ENCODE data around the gene TCEAL3.

The TCEAL3 gene

DNA sequence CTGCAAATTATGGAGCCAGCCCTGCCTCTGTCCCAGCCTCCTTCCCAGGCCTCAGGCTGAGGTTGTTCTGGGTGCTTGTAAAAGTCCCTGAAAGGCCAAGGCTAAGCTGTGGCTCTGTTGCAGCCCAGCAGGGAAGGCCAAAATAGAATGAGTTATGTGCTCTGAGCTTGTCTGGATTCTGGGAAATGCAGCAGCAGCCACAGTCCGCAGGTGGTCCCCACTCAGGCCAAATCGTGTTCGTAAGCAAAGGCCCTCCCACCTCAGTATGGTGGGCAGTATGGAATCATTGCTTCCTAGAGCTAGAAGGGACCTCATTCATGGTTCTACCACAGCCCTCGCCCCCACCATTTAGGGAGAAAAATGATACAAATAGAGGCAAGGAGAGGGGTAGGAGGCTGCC lies 16.3 kb downstream of the TCEAL3 start:
- TF ChIP-seq, protein P1, sequence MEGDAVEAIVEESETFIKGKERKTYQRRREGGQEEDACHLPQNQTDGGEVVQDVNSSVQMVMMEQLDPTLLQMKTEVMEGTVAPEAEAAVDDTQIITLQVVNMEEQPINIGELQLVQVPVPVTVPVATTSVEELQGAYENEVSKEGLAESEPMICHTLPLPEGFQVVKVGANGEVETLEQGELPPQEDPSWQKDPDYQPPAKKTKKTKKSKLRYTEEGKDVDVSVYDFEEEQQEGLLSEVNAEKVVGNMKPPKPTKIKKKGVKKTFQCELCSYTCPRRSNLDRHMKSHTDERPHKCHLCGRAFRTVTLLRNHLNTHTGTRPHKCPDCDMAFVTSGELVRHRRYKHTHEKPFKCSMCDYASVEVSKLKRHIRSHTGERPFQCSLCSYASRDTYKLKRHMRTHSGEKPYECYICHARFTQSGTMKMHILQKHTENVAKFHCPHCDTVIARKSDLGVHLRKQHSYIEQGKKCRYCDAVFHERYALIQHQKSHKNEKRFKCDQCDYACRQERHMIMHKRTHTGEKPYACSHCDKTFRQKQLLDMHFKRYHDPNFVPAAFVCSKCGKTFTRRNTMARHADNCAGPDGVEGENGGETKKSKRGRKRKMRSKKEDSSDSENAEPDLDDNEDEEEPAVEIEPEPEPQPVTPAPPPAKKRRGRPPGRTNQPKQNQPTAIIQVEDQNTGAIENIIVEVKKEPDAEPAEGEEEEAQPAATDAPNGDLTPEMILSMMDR (IDR thresholded peaks at IDR 0.05; ENCODE audit: control extremely low read depth, extremely low read depth, low read depth, missing control alignments): no peak
- DNase-seq (ENCODE audit: extremely low spot score): no peak
- POLR2A ChIA-PET: no interaction called here
- CTCF ChIA-PET: no interaction called here

DNA sequence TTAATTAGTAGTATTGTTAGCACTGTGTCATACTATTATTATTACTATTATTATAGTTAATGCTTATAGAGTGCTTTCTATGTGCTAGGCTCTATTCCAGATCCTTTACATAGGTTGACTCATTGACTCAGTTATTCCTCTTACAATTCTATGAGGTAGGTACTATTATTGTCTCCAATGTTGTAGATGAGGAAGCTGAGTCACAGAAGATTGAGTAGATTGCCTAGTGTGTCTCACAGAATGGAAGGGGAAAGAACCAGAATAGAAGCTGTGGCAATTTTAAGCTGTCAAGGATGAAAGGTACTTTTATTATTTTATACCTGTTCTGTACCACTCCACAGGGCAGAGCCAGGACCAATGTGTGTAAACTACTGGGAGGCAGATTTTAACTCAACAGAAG lies 19.1 kb downstream of the TCEAL3 start:
- DNase-seq (ENCODE audit: extremely low spot score): no peak
- TF ChIP-seq, protein P1 (IDR thresholded peaks at IDR 0.05; ENCODE audit: control extremely low read depth, extremely low read depth, low read depth, missing control alignments): no peak
- POLR2A ChIA-PET: interaction anchor here (0.7 kb wide), 1 partner anchor 42 kb away, joined by 4 read pairs; the partner anchor contains the start of gene TCEAL4
- CTCF ChIA-PET: no interaction called here

DNA sequence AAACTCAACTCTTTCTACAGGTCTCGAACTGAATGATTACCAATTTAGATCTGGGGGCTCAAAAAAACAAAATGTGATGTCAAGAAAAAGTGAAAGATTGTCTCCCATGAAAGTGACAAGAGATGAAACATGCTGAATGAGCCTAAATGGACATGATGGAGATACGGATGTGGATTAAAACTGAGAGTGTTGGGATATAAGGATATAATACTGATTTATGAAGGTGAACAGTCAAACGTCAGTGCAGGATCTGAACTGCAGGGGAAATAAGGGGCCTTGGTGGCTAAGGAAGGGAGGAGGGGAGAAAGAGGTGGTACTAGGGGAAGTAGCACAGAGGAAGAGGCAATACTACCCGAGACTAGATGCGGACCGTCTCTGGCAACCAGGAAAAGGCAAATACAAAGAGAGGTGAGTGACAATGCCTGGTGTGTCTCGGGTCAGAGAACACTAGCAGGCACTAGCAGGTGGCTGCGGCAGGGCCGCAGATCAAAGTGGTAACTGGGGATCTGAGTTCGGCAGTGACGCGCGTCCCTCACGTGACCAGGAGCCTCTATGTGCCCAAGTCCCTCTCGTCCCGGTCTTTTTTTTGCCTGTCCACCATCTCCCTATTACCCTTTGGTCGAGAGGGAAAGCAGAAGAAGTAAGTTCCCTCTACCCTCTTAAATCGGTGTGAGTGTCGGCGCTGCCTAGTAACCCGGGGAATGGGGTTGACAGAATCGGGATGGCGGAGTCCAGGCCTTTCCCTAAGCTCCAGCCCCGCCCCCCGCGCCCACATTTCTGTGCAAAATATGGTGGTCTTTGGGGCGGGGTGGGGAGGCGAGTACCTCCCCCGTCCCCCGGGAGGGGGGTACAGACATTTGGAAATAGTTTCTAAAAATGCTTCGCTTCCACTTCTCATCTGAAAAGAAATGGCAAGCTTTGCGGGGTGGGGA lies 20.9 kb downstream of the TCEAL3 start, which contains the start of gene TCEAL1:
TSS of gene TCEAL1 (plus strand) at position 590 of the 932 bp plus-strand sequence. CDS start 942 bp downstream, outside the sequence.
- ChIA-PET POLR2A (no interaction called here), CTCF (no interaction called here)
- peak; percentile 30 for DNase-seq (ENCODE audit: extremely low spot score)
- TF ChIP-seq, protein P1 (IDR thresholded peaks at IDR 0.05; ENCODE audit: control extremely low read depth, extremely low read depth, low read depth, missing control alignments): no peak

DNA sequence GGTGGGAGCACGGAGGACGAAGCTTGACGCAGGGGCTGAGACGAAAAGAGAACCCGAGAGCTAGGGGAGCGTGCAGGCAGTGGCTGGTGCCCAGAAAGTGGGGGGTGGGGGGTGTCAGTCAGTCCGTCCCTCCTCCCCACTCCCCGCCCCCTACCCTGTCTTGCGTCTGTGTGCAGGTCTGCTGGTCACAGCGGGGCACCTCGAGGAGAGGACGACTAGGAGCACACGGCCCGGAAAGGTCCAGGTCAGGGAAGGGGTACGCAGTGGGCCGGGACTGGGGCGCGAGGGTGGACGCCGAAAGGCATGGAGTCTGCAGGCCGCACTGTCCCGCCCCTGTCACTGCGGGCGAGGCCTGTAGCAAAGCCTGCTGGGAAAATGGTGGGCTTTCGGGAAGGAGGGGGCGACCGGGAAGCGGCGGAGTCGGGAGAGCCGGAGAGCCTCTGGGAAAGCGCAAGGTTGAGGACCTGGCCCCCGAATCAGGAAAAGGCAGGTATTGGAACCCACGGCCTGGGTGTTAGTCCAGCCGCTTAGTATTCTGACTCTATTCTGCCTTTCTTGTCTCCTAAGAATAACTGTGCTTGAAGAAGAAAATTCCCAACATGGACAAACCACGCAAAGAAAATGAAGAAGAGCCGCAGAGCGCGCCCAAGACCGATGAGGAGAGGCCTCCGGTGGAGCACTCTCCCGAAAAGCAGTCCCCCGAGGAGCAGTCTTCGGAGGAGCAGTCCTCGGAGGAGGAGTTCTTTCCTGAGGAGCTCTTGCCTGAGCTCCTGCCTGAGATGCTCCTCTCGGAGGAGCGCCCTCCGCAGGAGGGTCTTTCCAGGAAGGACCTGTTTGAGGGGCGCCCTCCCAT lies 21.8 kb downstream of the TCEAL3 start:
- POLR2A ChIA-PET: interaction anchor here (0.5 kb wide), 1 partner anchor 68 kb away, joined by 5 read pairs; no protein-coding TSS in a partner anchor
- TF ChIP-seq, protein P1 (IDR thresholded peaks at IDR 0.05; ENCODE audit: control extremely low read depth, extremely low read depth, low read depth, missing control alignments): peak; percentile 27
- CTCF ChIA-PET: interaction anchor here (0.7 to 1.2 kb wide), 6 partner anchors 10 to 96 kb away, joined by 3 read pairs; partner anchors contain the start of gene TCEAL3
- peak; percentile 32 for DNase-seq (ENCODE audit: extremely low spot score)

DNA sequence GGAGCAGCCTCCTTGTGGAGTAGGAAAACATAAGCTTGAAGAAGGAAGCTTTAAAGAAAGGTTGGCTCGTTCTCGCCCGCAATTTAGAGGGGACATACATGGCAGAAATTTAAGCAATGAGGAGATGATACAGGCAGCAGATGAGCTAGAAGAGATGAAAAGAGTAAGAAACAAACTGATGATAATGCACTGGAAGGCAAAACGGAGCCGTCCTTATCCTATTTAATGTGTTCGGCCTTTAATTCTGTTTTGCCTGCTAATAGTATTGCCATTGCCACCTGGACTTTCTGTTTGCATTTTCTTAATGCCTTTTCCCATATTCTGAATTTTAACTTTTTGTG lies 22.4 kb downstream of the TCEAL3 start:
- DNase-seq (ENCODE audit: extremely low spot score): no peak
- ChIA-PET POLR2A (interaction anchor here (0.5 kb wide), 1 partner anchor 67 kb away, joined by 5 read pairs; no protein-coding TSS in a partner anchor), CTCF (interaction anchor here (0.7 to 1.2 kb wide), 6 partner anchors 9 to 97 kb away, joined by 3 read pairs; partner anchors contain the start of gene TCEAL3)
- TF ChIP-seq, protein P1 (IDR thresholded peaks at IDR 0.05; ENCODE audit: control extremely low read depth, extremely low read depth, low read depth, missing control alignments): no peak

DNA sequence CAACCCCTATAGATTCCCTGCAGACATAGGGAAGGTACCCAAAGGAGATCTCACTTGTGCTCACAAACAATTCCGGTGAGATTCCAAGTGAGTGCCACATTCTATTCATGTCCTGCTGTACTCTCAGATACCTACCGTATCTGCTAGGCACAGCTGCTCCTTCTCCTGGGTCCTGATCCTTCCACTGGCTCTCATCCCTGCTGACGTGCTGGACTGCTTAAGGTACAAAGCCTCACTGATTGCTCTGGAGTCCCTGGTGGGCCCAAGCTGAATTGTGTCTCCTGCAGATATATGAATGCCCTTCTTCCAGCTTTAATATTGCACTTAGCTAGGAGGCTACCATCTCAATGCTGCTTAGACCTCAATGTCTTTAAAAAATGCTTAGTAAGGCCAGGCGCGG lies 23.4 kb downstream of the TCEAL3 start:
- TF ChIP-seq, protein P1 (IDR thresholded peaks at IDR 0.05; ENCODE audit: control extremely low read depth, extremely low read depth, low read depth, missing control alignments): no peak
- ChIA-PET POLR2A (no interaction called here), CTCF (no interaction called here)
- DNase-seq (ENCODE audit: extremely low spot score): no peak
